Endothelial cell of umbilical vein (primary cell): ENCODE data around the gene ATP8B2. TPM values are rescaled to one million over a fixed set of nuclear protein-coding genes. Genes with fewer than 3 reads are reported as not detected.

Experiments
- BruUV-seq: library from RNA; stranded (reverse); fragments of 400-500 nt; replicated peaks from 2 replicates; lab custom pipeline; 2021; lab: Mats Ljungman, UMichigan
- CTCF ChIA-PET: fragments of 300-600, 350-600 bp; sonication (Branson Sonifier 250); formaldehyde crosslinking; loops from one replicate; lab custom pipeline; 2021; ENCODE audit warnings: antibody characterized with exemption, inconsistent platforms; lab: Charles Lee
- POLR2A ChIA-PET: fragments of 300-600, 350-600 bp; sonication (Branson Sonifier 250); formaldehyde crosslinking; loops from one replicate; lab custom pipeline; 2021; ENCODE audit warnings: antibody characterized with exemption, inconsistent platforms; lab: Charles Lee
- DNase-seq: peaks from one replicate; pipeline ENCODE4 v3.0.0-alpha.2; 2011; ENCODE audit warnings: low read depth, low spot score
- FAIRE-seq: peaks from 2 replicates; lab custom pipeline; 2011; peaks lifted over from hg19 to GRCh38; lab: Jason Lieb, UNC
- H2AFZ ChIP-seq: 2 replicates; pipeline ENCODE4 v1.6.0; 2012; ENCODE audit warnings: low read depth, low read length, control low read depth, inconsistent platforms
- H3K27ac ChIP-seq: 2 replicates; pipeline ENCODE4 v1.5.1; 2011; ENCODE audit warnings: low read depth, mild to moderate bottlenecking, control low read depth, low read length, moderate library complexity; ENCODE audit not compliant: insufficient read depth
- H3K27me3 ChIP-seq, 2 experiments: 2 replicates each; pipeline versions ENCODE4 v1.6.0 to v1.6.1; 2011; ENCODE audit warnings: low read length in 2 of 2, mixed read lengths in 1 of 2; ENCODE audit not compliant: control insufficient read depth in 2 of 2, insufficient read depth in 2 of 2
- H3K36me3 ChIP-seq, 2 experiments: 2 replicates in 1 of 2; 3 replicates in 1 of 2; pipeline ENCODE4 v1.5.1; 2011; ENCODE audit warnings: low read length in 2 of 2, mild to moderate bottlenecking in 1 of 2, moderate library complexity in 1 of 2; ENCODE audit not compliant: control insufficient read depth in 2 of 2, insufficient read depth in 2 of 2; ENCODE audit errors: extremely low read depth in 1 of 2
- H3K4me1 ChIP-seq: 3 replicates; pipeline ENCODE4 v1.5.1; 2011; ENCODE audit warnings: mild to moderate bottlenecking, low read length; ENCODE audit not compliant: control insufficient read depth, insufficient read depth; ENCODE audit errors: extremely low read depth
- H3K4me2 ChIP-seq: 2 replicates; pipeline ENCODE4 v1.6.1; 2011; ENCODE audit warnings: low read length, control low read depth, mixed read lengths; ENCODE audit not compliant: insufficient read depth
- H3K4me3 ChIP-seq, 3 experiments: fragments of 200-600 bp in 1 of 3; sonication (generic), shearing (Covaris generic) in 1 of 3; replicated peaks in 1 of 3; 2 replicates each; pipeline ENCODE4 v1.5.1; 2011 to 2016; ENCODE audit warnings: control low read depth in 3 of 3, low read length in 3 of 3, mild to moderate bottlenecking in 2 of 3, inconsistent platforms in 1 of 3, low read depth in 1 of 3, moderate library complexity in 1 of 3; ENCODE audit not compliant: insufficient read depth in 1 of 3
- H3K79me2 ChIP-seq: 2 replicates; pipeline ENCODE4 v1.6.0; 2012; ENCODE audit warnings: low read length, inconsistent platforms; ENCODE audit not compliant: control insufficient read depth, insufficient read depth
- H3K9ac ChIP-seq: replicated peaks from 2 replicates; pipeline ENCODE3; 2011; ENCODE audit warnings: low read length, control low read depth; ENCODE audit not compliant: insufficient read depth; ENCODE audit errors: extremely low read depth
- H3K9me1 ChIP-seq: replicated peaks from 3 replicates; pipeline ENCODE4 v1.6.0; 2011; ENCODE audit warnings: mild to moderate bottlenecking, low read length; ENCODE audit not compliant: control insufficient read depth, insufficient read depth; ENCODE audit errors: extremely low read depth
- H3K9me3 ChIP-seq: replicated peaks from 2 replicates; pipeline ENCODE4 v1.5.1; 2012; ENCODE audit warnings: low read length, inconsistent platforms; ENCODE audit not compliant: control insufficient read depth, insufficient read depth
- H4K20me1 ChIP-seq: replicated peaks from 2 replicates; pipeline ENCODE3; 2011; ENCODE audit warnings: mild to moderate bottlenecking, low read length; ENCODE audit not compliant: control insufficient read depth, insufficient read depth; ENCODE audit errors: extremely low read depth
- EZH2 ChIP-seq: IDR thresholded peaks from 2 replicates; pipeline ENCODE4 v1.6.1; 2012; ENCODE audit warnings: borderline replicate concordance, low read depth, mild to moderate bottlenecking, moderate library complexity, low read length, inconsistent platforms; ENCODE audit not compliant: severe bottlenecking
- FOS ChIP-seq: IDR thresholded peaks from 2 replicates; pipeline ENCODE4 v1.6.1; 2011; ENCODE audit warnings: mild to moderate bottlenecking, low read length, moderate library complexity, borderline replicate concordance; ENCODE audit not compliant: insufficient read depth
- JUN ChIP-seq: IDR thresholded peaks from 2 replicates; pipeline ENCODE4 v1.6.1; 2011; ENCODE audit warnings: borderline replicate concordance, low read depth; ENCODE audit not compliant: insufficient read length, insufficient read depth
- MYC ChIP-seq: IDR thresholded peaks from one replicate; pipeline ENCODE4 v1.6.1; 2011; ENCODE audit warnings: mild to moderate bottlenecking, low read depth, low read length
- POLR2A ChIP-seq: IDR thresholded peaks from 2 replicates; pipeline ENCODE4 v1.6.1; 2012; ENCODE audit warnings: low read depth, mild to moderate bottlenecking, control low read depth, low read length
- POLR2AphosphoS5 ChIP-seq: IDR thresholded peaks from 2 replicates; pipeline ENCODE4 v1.6.1; 2012; ENCODE audit warnings: low read depth, mild to moderate bottlenecking, control low read depth, low read length, moderate library complexity; ENCODE audit not compliant: insufficient read depth
- dilution Hi-C: fragments of 300-500 bp; cut with MboI; formaldehyde crosslinking; loops from one replicate; pipeline ENCODE4 v1.15.0; 2019; ENCODE audit warnings: low sequenced_read_pairs; ENCODE audit not compliant: extremely low pct_ligation_motif_present
- intact Hi-C: fragments of 100-400 bp; cut with micrococcal nuclease; formaldehyde crosslinking; loops from one replicate; pipeline ENCODE4 v1.10.0; 2022
- polyA plus RNA-seq, 4 experiments: library from polyadenylated mRNA; depleted of rRNA in 3 of 4; stranded (reverse) in 3 of 4; unstranded in 1 of 4; fragments of >200 nt; gene quantifications; 2 replicates each; pipeline versions ENCODE4 v1.2.1 to v1.2.3, GENCODE V29; 2011 to 2012; ENCODE audit warnings: missing spikeins in 1 of 4
- total RNA-seq: library from RNA; stranded (reverse); gene quantifications from 2 replicates; pipeline ENCODE4 v1.2.3, GENCODE V29; 2021
- TF ChIP-seq, protein P1 (sequence below): IDR thresholded peaks from 2 replicates; pipeline ENCODE4 v1.6.1; 2011; ENCODE audit not compliant: insufficient read depth, insufficient read length
- TF ChIP-seq, protein P2 (sequence below), 2 donors: IDR thresholded peaks; 1 replicate in 1 of 2; 2 replicates in 1 of 2; pipeline ENCODE4 v1.5.1; 2011; ENCODE audit warnings: low read length in 2 of 2, mild to moderate bottlenecking in 2 of 2, moderate library complexity in 2 of 2, control low read depth in 1 of 2, inconsistent platforms in 1 of 2, low read depth in 1 of 2; ENCODE audit not compliant: insufficient read depth in 1 of 2; ENCODE audit errors: extremely low read depth in 1 of 2

Gene ATP8B2
- total and polyA plus RNA-seq, 2 donors (not counting 3 experiments of a cell fraction or from before 2014, with no cell fraction given), result 64.7 to 72.8 TPM

DNA sequence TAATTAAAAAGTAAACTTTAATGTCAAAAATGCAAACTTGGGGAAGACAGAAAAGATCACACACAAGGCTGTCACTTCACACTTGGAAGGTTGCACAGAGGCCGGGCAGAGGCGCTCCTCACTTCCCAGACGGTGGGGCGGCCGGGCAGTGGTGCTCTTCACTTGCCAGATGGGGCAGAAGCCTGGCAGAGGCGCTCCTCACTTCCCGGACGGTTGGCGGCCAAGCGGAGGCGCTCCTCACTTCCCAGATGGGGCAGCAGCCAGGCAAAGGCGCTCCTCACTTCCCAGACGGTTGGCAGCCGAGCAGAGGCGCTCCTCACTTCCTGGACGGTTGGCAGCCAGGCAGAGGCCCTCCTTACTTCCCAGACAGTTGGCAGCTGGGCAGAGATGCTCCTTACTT is 54.0 kb downstream of the ATP8B2 start:
- Histone ChIP-seq H3K9ac (no peak overlapping the region), H3K27ac (no peak overlapping the region), H3K79me2 (no peaks in the 10 kb centered on the region), H3K27me3 (no peaks in the 10 kb centered on the region), H3K4me1 (no peaks in the 10 kb centered on the region), H3K9me1 (no peaks in the 10 kb centered on the region), H3K4me2 (no peak overlapping the region), H2AFZ (no peak overlapping the region), H4K20me1 (no peaks in the 10 kb centered on the region), H3K9me3 (no peaks in the 10 kb centered on the region), H3K36me3 (no peaks in the 10 kb centered on the region), H3K4me3 (no peak overlapping the region)
- DNase-seq (no peak), FAIRE-seq (no peak)
- dilution Hi-C loops, result no loop called here
- intact Hi-C loops, result no loop called here
- no TSS peak for BruUV-seq
- POLR2A ChIA-PET, result no interaction called here
- no peak for TF ChIP-seq JUN
- TF ChIP-seq, protein P1, sequence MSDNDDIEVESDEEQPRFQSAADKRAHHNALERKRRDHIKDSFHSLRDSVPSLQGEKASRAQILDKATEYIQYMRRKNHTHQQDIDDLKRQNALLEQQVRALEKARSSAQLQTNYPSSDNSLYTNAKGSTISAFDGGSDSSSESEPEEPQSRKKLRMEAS, result no peak
- TF ChIP-seq MYC, result no peak
- TF ChIP-seq POLR2A, result no peak
- TF ChIP-seq FOS, result no peak
- no peak for TF ChIP-seq EZH2
- no peak for TF ChIP-seq POLR2AphosphoS5
- TF ChIP-seq, protein P2, sequence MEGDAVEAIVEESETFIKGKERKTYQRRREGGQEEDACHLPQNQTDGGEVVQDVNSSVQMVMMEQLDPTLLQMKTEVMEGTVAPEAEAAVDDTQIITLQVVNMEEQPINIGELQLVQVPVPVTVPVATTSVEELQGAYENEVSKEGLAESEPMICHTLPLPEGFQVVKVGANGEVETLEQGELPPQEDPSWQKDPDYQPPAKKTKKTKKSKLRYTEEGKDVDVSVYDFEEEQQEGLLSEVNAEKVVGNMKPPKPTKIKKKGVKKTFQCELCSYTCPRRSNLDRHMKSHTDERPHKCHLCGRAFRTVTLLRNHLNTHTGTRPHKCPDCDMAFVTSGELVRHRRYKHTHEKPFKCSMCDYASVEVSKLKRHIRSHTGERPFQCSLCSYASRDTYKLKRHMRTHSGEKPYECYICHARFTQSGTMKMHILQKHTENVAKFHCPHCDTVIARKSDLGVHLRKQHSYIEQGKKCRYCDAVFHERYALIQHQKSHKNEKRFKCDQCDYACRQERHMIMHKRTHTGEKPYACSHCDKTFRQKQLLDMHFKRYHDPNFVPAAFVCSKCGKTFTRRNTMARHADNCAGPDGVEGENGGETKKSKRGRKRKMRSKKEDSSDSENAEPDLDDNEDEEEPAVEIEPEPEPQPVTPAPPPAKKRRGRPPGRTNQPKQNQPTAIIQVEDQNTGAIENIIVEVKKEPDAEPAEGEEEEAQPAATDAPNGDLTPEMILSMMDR (IDR thresholded peaks at IDR 0.05; ENCODE audit: extremely low read depth in 1 of 2, insufficient read depth in 1 of 2, low read depth in 1 of 2, low read length in 2 of 2), result no peak
- CTCF ChIA-PET, result no interaction called here
